GM18868 (cell line): ENCODE data around the gene OSBPL6.
A peak's percentile ranks its signal among the peaks of the same experiment; 100 is the strongest.

Experiments
- ATAC-seq: cut with Tn5 transposase; IDR thresholded peaks from one replicate; pipeline ENCODE4 v1.9.1; 2021; ENCODE audit warnings: mild to moderate bottlenecking, moderate library complexity; ENCODE audit not compliant: unreplicated experiment

The OSBPL6 gene

GRCh38 chr2:178237488-178238153, 43.3 kb downstream of the OSBPL6 start:
- no peak for ATAC-seq

GRCh38 chr2:178238154-178238521, 43.8 kb downstream of the OSBPL6 start:
- ATAC-seq: no peak

GRCh38 chr2:178238750-178239149, 44.4 kb downstream of the OSBPL6 start:
- ATAC-seq: no peak

GRCh38 chr2:178241844-178242551, 47.7 kb downstream of the OSBPL6 start:
- no peak for ATAC-seq

GRCh38 chr2:178242552-178242883, 48.2 kb downstream of the OSBPL6 start:
- no peak for ATAC-seq

- no peak for ATAC-seq
Measured at GRCh38 chr2:178243961-178244360, 49.6 kb downstream of the OSBPL6 start.

DNA sequence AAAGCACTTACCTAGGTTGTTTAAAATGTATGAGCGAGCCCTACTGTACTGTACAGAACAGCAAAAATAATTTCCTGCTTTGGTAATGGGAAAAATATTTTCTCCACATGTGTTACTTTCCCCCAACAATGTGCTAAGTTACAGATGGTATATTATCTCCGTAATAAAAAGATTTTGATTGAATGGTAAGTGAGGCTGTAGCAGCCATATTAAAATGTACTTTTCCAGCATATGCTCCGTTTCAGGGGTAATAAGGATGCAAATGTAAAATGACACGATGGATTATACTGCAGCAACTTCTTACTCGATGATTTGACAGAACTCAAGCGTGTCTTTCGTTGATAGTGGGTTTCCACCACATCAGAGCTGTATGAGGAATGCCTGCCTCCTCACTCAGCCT, 50.5 kb downstream of the OSBPL6 start:
- no peak for ATAC-seq

- no peak for ATAC-seq
Measured at GRCh38 chr2:178246696-178247095, 52.4 kb downstream of the OSBPL6 start.

DNA sequence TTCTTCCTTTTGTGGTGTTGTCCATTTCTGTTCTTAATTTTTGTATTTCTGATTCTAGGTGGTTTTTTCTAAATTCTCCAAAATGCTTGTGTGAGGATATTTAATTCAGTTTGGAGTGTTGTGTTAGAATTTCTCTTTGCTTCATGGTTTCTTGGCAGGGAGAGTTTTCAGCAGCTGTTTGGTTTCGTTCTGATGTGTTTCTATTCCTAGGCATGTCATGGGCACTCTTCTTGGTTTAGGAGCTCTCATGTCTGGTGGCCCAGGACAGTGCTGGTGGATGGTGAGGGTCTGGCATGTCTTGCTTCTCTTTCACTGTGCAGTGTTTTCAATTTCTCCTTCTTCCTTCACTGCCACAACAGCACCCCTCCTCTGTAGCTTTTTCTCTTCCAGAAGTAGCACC, 52.9 kb downstream of the OSBPL6 start:
- peak; percentile 66 for ATAC-seq

GRCh38 chr2:178250429-178250828, 56.1 kb downstream of the OSBPL6 start:
- no peak for ATAC-seq

GRCh38 chr2:178251151-178251955, 57.0 kb downstream of the OSBPL6 start:
- no peak for ATAC-seq

- no peak for ATAC-seq
Measured at GRCh38 chr2:178256382-178257042, 62.2 kb downstream of the OSBPL6 start.

GRCh38 chr2:178257127-178257526, 62.8 kb downstream of the OSBPL6 start:
- ATAC-seq: no peak

- ATAC-seq: no peak
Measured at GRCh38 chr2:178258916-178259315, 64.6 kb downstream of the OSBPL6 start.

DNA sequence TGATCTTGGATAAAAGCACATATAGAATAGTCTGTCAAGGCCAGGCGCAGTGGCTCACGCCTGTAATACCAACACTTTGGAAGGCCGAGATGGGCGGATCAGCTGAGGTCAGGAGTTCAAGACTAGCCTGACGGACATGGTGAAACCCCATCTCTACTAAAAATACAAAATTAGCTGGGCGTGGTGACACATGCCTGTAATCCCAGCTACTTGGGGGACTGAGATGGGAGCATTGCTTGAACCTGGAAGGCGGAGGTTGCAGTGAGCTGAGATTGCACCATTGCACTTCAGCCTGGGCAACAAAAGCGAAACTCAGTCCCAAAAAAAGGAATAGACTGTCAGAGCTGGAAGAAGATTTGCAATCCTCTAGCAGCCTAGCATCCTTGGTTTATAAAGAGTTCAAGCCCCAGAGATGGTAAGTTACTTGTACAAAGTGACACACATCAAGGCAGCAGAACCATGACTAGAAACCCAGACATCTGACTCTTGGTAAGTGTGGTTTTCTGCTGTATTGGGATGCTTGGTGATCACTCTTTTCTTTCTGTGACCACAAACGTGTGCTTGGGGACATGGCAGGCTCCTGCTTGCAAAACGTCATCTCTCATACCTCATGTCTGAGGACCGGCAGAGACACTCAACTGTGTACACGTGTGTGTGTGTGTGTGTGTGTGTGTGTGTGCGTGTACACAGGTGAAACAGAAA, 69.0 kb downstream of the OSBPL6 start:
- ATAC-seq: no peak

DNA sequence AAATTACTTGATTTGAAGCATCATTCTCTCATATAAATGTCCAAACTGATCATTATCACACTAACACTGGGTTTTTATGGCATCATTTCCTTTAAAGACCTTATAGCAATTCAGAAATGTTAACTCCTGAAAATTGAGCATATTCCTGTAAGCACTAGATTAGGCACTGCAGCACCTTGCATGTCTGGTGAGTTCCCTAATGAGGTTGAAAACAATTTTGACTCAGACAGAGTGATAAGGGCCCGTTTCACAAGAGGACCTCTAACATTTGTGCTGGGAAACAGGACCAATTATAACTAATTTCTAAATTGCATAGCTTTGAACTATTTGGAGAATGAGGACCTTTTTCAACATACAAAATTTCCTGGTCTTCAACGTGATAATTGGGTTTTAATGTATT, 69.9 kb downstream of the OSBPL6 start:
- ATAC-seq: no peak

DNA sequence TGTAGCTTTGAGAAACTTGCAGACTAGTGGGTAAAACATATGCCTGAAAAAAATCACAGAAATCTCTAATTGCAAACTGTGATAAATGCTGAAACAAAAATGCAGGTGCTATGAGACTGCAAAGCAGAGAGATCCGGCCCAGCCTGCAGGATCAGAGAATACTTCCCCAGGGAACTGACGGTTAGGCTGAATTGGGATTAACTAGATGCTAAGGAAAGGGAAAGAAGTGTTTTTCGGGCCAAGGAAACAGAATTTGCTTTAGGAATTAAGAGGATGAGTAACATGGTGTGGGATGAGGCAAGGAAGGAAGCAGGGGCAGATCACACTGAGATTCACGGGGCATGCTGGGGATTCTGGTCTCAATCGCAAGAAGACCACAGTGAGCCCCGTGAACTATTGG, 71.5 kb downstream of the OSBPL6 start:
- ATAC-seq: no peak

DNA sequence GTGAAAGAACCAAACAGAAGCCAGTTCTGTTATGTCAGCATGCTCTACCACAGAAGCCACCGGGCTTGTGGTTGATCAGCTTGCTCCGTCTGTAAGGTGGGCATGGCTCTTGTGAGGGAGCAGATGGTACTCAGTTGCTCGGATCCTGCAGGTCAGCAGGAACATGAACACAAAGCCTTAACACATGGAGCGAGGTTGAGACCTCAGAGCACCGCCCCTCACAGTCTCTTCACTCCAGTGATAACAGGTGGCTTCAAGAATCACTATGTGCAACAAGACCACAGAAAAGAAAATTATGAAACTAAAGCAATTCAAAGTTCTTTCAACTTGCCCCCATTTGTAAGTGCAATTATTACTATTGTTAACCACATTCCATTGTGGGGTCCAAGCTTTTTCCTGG, 72.1 kb downstream of the OSBPL6 start:
- no peak for ATAC-seq

DNA sequence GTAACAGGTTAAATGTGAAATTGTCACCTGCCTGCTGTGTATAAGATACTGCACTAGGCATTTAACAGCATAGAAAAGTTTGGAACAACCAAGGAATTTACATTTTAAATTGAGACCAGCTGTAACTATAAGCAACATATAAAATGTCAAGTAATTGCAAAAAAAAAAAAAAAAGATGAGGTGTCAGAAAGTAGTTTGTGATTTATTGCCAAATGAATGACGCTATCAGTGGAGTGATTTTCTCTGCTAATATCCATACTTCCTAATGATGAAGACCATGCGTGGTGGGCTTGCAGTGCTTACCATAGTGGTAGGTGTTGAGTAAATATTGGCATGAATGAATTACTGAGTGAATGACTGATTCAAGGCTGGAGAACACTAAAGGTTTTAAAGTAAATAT, 73.3 kb downstream of the OSBPL6 start:
- no peak for ATAC-seq

- ATAC-seq: no peak
Measured at GRCh38 chr2:178268435-178268834, 74.1 kb downstream of the OSBPL6 start.
